ENCODE results near the gene UGT1A5. TPM values are rescaled to one million over a fixed set of nuclear protein-coding genes. Genes with fewer than 3 reads are reported as not detected.

Gene UGT1A5
- total and polyA plus RNA-seq, 2 of the 8 experiments (the other 6 are each of a cell fraction or from before 2014, with no cell fraction given): not detected

DNA sequence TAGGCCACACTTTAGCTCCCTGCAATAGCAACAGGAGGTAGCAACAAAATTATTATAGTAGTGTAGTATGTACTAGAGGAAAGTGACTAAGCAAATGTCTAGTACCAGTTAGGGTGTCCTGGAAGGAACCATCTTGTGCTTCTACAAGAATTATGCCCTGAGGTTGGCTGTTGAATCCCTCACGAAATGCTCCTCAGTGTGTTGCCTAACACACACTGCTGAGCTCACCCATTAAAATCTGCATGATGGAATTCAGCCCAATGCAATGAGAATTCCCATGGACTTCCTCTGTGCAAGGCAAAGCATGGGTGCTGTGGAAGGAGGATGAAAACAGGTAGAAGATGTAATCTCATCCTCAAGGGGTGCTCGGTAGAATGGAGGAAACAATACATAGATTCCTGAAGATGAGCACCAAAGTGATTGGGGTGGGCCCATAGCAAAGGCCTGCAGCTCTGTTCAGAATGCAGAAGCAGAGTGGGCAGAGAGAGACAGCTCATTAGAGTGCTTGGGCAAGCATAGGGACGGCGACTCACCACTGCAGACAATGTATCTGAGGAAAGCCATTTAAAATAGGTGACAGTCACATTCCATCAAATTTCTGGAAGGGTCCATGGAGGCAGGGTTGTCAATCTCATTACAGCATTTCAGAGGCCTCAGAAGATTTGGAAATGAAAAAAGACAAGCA lies 32.2 kb upstream of the UGT1A5 start:
- ChIA-PET POLR2A (ENCODE audit: partially characterized antibody) (no interaction called here), CTCF (ENCODE audit: partially characterized antibody) (interaction anchor here (1.8 kb wide), 1 partner anchor 31 kb away, joined by 6 read pairs; no protein-coding TSS in a partner anchor)
- H3K36me3 ChIP-seq (ENCODE audit: control insufficient read depth in 2 of 4, insufficient read depth in 4 of 4, low read length in 3 of 4): no peaks in the 10 kb centered on the region
- no peak overlapping the region for H3K27ac ChIP-seq (ENCODE audit: low read depth, low read length)
- no peak overlapping the region for H2BK120ac ChIP-seq (replicated peaks; ENCODE audit: low read depth, low read length)
- H3K27me3 ChIP-seq (replicated peaks in 1 of 4; ENCODE audit: control insufficient read depth in 3 of 4, extremely low read depth in 1 of 4, insufficient read depth in 3 of 4, low read length in 3 of 4): no peaks in the 10 kb centered on the region
- no peaks in the 10 kb centered on the region for H3K79me2 ChIP-seq (ENCODE audit: control insufficient read depth in 1 of 2, insufficient read depth in 2 of 2, low read length in 2 of 2)
- no peak overlapping the region for H3K18ac ChIP-seq (ENCODE audit: extremely low read depth, low read length)
- H3K9me3 ChIP-seq (ENCODE audit: insufficient read depth in 2 of 2, low read depth in 1 of 2, low read length in 1 of 2): no peaks in the 10 kb centered on the region
- no peak overlapping the region for H2BK15ac ChIP-seq (ENCODE audit: low read length)
- no peak overlapping the region for H4K5ac ChIP-seq (ENCODE audit: insufficient read length, low read depth, low read length)
- H4K20me1 ChIP-seq (replicated peaks in 1 of 2; ENCODE audit: control insufficient read depth in 1 of 2, insufficient read depth in 2 of 2, low read length in 2 of 2): no peaks in the 10 kb centered on the region
- no peak overlapping the region for H3K56ac ChIP-seq (replicated peaks; ENCODE audit: insufficient read length, low read depth, low read length)
- WGBS, 2 experiments (ENCODE audit: extremely low coverage in 1 of 2, insufficient coverage in 1 of 2, insufficient read length in 1 of 2, insufficient replicate concordance in 2 of 2, low coverage in 1 of 2, low lambda C conversion rate in 2 of 2, missing lambda C conversion rate in 1 of 2): 88% methylated on average over 4 of the region's 4 CpGs; no CpG with 5 or more reads in 1 of the 2 experiments
- no peak overlapping the region for H3K4me3 ChIP-seq (ENCODE audit: extremely low read depth in 1 of 4, insufficient read depth in 2 of 4, low read depth in 3 of 4, low read length in 4 of 4)
- no peak overlapping the region for H2BK12ac ChIP-seq (ENCODE audit: low read depth, low read length)
- DNase-seq (ENCODE audit: low read depth in 1 of 2, low spot score in 2 of 2): no peak
- H3K4me1 ChIP-seq (replicated peaks in 1 of 4; ENCODE audit: control insufficient read depth in 3 of 4, insufficient read depth in 4 of 4, low read length in 3 of 4): no peaks in the 10 kb centered on the region
- no peak overlapping the region for H3K9ac ChIP-seq (replicated peaks in 1 of 4; ENCODE audit: extremely low read depth in 1 of 4, low read depth in 3 of 4, low read length in 3 of 4)
- H2AK5ac ChIP-seq (ENCODE audit: low read depth, low read length): no peak overlapping the region
- no peak overlapping the region for H3K4me2 ChIP-seq (ENCODE audit: insufficient read depth in 1 of 2, low read depth in 2 of 2, low read length in 2 of 2)
- no peaks in the 10 kb centered on the region for H3K23me2 ChIP-seq (ENCODE audit: low read depth, low read length)
- no peak overlapping the region for H2BK5ac ChIP-seq (ENCODE audit: low read depth, low read length)
- no peaks in the 10 kb centered on the region for H3K79me1 ChIP-seq (ENCODE audit: low read depth, low read length)
- no peak for FAIRE-seq
- H3K23ac ChIP-seq (ENCODE audit: insufficient read length): no peak overlapping the region
- H3K14ac ChIP-seq (ENCODE audit: insufficient read length): no peak overlapping the region
- H2AFZ ChIP-seq (ENCODE audit: low read length): no peak overlapping the region
- H4K91ac ChIP-seq (replicated peaks; ENCODE audit: insufficient read length, low read length): no peak overlapping the region
- no peak overlapping the region for H3K4ac ChIP-seq (replicated peaks; ENCODE audit: insufficient read length, low read depth, low read length)
- H2BK20ac ChIP-seq (ENCODE audit: low read length): no peak overlapping the region
- no peak overlapping the region for H4K8ac ChIP-seq (ENCODE audit: extremely low read depth, insufficient read depth, low read length)
- no peak for TF ChIP-seq KDM5A (IDR thresholded peaks at IDR 0.05; ENCODE audit: low read length)
- no peak for TF ChIP-seq SIRT6 (IDR thresholded peaks at IDR 0.05; ENCODE audit: low read length)
- TF ChIP-seq, protein P1, sequence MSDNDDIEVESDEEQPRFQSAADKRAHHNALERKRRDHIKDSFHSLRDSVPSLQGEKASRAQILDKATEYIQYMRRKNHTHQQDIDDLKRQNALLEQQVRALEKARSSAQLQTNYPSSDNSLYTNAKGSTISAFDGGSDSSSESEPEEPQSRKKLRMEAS (IDR thresholded peaks at IDR 0.05): no peak

Measured in H1 (cell line).